Stromal cell of bone marrow (primary cell): ENCODE measurements around the gene CLN3.
"Not testable (repeated sequence)": the region's sequence is repeated elsewhere in the genome, so short reads cannot be mapped to it uniquely, and the experiment has no call there.

Experiments used
- DNase-seq: peaks from one replicate; pipeline ENCODE4 v3.0.0-alpha.2; 2012; ENCODE audit warnings: low read depth

The CLN3 gene

GRCh38 chr16:28513484-28514181, 21.8 kb upstream of the CLN3 start:
- DNase-seq = no peak

- no peak for DNase-seq
These were observed 20.2 kb upstream of the CLN3 start for GRCh38 chr16:28511801-28512789.

GRCh38 chr16:28511031-28511430, 19.2 kb upstream of the CLN3 start:
- no peak for DNase-seq

- no peak for DNase-seq
These were observed 13.7 kb upstream of the CLN3 start for GRCh38 chr16:28505489-28506137.

GRCh38 chr16:28504707-28505404, 13.0 kb upstream of the CLN3 start:
- no peak for DNase-seq

- no peak for DNase-seq
These were observed 11.8 kb upstream of the CLN3 start for GRCh38 chr16:28503470-28504259.

GRCh38 chr16:28502290-28502689, 10.4 kb upstream of the CLN3 start:
- no peak for DNase-seq

GRCh38 chr16:28501258-28502232, 9.7 kb upstream of the CLN3 start:
- DNase-seq = no peak

GRCh38 chr16:28500476-28501180, 8.8 kb upstream of the CLN3 start:
- not testable (repeated sequence) for DNase-seq

- no peak for DNase-seq
These were observed 8.0 kb upstream of the CLN3 start for GRCh38 chr16:28499854-28500253.

GRCh38 chr16:28498666-28499381, 7.0 kb upstream of the CLN3 start:
- no peak for DNase-seq

- no peak for DNase-seq
These were observed 6.2 kb upstream of the CLN3 start for GRCh38 chr16:28497861-28498599.

- DNase-seq = no peak
These were observed 5.5 kb upstream of the CLN3 start for GRCh38 chr16:28497386-28497785.

- no peak for DNase-seq
These were observed 5.0 kb upstream of the CLN3 start for GRCh38 chr16:28496844-28497243.

- DNase-seq = no peak
These were observed 4.2 kb upstream of the CLN3 start for GRCh38 chr16:28495795-28496749.

GRCh38 chr16:28495098-28495793, 3.4 kb upstream of the CLN3 start:
- DNase-seq = no peak
